AG04450 (cell line): Measurements from ENCODE around the gene TPP1. TPM values are rescaled to one million over a fixed set of nuclear protein-coding genes. Genes with fewer than 3 reads are reported as not detected.

Experiments
- CTCF ChIA-PET: fragments of 300-600, 350-600 bp; formaldehyde crosslinking; extraction: SDS; loops from one replicate; lab custom pipeline; 2022; ENCODE audit warnings: antibody characterized with exemption, inconsistent platforms; lab: Charles Lee
- POLR2A ChIA-PET: fragments of 350-600 bp; formaldehyde crosslinking; extraction: SDS; loops from one replicate; lab custom pipeline; 2021; ENCODE audit warnings: antibody characterized with exemption, inconsistent platforms; lab: Yijun Ruan, JAX
- DNase-seq: peaks from one replicate; pipeline ENCODE4 v3.0.0-alpha.2; 2011; ENCODE audit warnings: low read depth, low spot score
- H3K27ac ChIP-seq: one replicate; pipeline ENCODE4 v1.5.1; 2012; ENCODE audit warnings: low read depth, low read length, control low read depth
- H3K27me3 ChIP-seq: one replicate; pipeline ENCODE4 v1.6.0; 2012; ENCODE audit warnings: low read length; ENCODE audit not compliant: control insufficient read depth, insufficient read depth
- H3K4me3 ChIP-seq: 2 replicates; pipeline ENCODE4 v1.5.1; 2011; ENCODE audit warnings: mild to moderate bottlenecking, low read depth, low read length, control low read depth
- H3K9me3 ChIP-seq: 2 replicates; pipeline ENCODE4 v1.5.1; 2012; ENCODE audit warnings: low read length; ENCODE audit not compliant: control insufficient read depth, insufficient read depth
- CTCF ChIP-seq: IDR thresholded peaks from 2 replicates; pipeline ENCODE4 v1.5.1; 2011; ENCODE audit warnings: low read depth, low read length, control low read depth, inconsistent platforms
- polyA plus RNA-seq: library from polyadenylated mRNA; depleted of rRNA; stranded (reverse); fragments of >200 nt; gene quantifications from 2 replicates; pipeline ENCODE4 v1.2.3, GENCODE V29; 2011

TPP1 gene
- polyA plus RNA-seq, 1 experiment: 152 TPM

GRCh38 chr11:6633422-6634408 lies 14.5 kb upstream of the TPP1 start:
- CTCF ChIA-PET: no interaction called here

GRCh38 chr11:6632116-6633073 lies 13.2 kb upstream of the TPP1 start:
- ChIA-PET CTCF (interaction anchor here (1.7 kb wide), 1 partner anchor 51 kb away, joined by 6 read pairs; the partner anchor contains the start of gene MRPL17), POLR2A (no interaction called here)
- no peaks in the 10 kb centered on the region for H3K27me3 ChIP-seq
- H3K9me3 ChIP-seq: peaks cover 4% of the 10 kb centered on the region; the same call in 1 of the 2 replicates
- TF ChIP-seq CTCF: no peak
- H3K4me3 ChIP-seq: no peak overlapping the region
- H3K27ac ChIP-seq: no peak overlapping the region
- DNase-seq: no peak

More at GRCh38 chr11:6633422-6634408, 14.5 kb upstream of the TPP1 start:
- no peak for DNase-seq
- no peak for TF ChIP-seq CTCF
- POLR2A ChIA-PET: no interaction called here
- H3K27me3 ChIP-seq: no peaks in the 10 kb centered on the region
- no peak overlapping the region for H3K27ac ChIP-seq
- H3K9me3 ChIP-seq: peaks cover 4% of the 10 kb centered on the region; the same call in 1 of the 2 replicates
- H3K4me3 ChIP-seq: no peak overlapping the region

DNA sequence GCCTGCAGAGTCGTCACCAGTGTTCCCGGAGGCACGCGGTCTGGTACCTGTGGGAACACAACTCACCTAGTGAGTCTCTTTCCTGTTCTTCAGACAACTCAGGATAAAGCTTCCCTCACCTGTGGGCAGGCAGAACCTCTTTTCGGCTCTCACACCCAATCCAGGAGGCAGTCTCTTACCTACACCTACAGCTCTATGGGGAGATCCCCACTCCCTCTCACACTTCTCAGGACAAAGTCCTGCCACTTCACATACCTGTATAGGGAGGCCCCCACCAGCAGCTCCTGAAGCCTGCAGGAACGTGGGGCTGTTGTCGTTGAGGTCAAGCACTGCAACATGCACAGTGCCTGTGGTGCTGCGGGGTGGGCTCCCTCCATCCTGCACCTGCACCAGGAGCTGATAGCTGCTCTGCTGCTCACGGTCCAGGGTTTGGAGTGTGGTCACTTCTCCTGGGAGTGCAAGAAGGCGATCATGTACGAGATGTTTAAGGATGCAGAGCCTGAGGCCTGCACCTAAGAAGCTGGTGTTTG lies 12.2 kb upstream of the TPP1 start:
- POLR2A ChIA-PET: interaction anchor here (0.6 kb wide), 1 partner anchor 182 kb away, joined by 3 read pairs; no protein-coding TSS in a partner anchor
- TF ChIP-seq CTCF: no peak
- no peak for DNase-seq
- Histone ChIP-seq H3K27me3 (no peaks in the 10 kb centered on the region), H3K27ac (no peak overlapping the region), H3K4me3 (no peak overlapping the region), H3K9me3 (peaks cover 4% of the 10 kb centered on the region; the same call in 1 of the 2 replicates)
- CTCF ChIA-PET: interaction anchor here (1.0 to 1.7 kb wide), 2 partner anchors 52 to 184 kb away, joined by 4 to 6 read pairs; partner anchors contain the start of gene MRPL17

GRCh38 chr11:6630632-6631291 lies 11.5 kb upstream of the TPP1 start:
- no peak for DNase-seq
- Histone ChIP-seq H3K4me3 (no peak overlapping the region), H3K27me3 (no peaks in the 10 kb centered on the region), H3K27ac (no peak overlapping the region), H3K9me3 (peaks cover 4% of the 10 kb centered on the region; the same call in 1 of the 2 replicates)
- CTCF ChIA-PET: interaction anchor here (1.0 to 1.7 kb wide), 2 partner anchors 53 to 184 kb away, joined by 4 to 6 read pairs; partner anchors contain the start of gene MRPL17
- TF ChIP-seq CTCF: no peak
- POLR2A ChIA-PET: no interaction called here
